ENCODE measurements around the gene TMEM247. TPM values are rescaled to one million over a fixed set of nuclear protein-coding genes. Genes with fewer than 3 reads are reported as not detected.

The TMEM247 gene
- total RNA-seq: not detected in 2 replicates

DNA sequence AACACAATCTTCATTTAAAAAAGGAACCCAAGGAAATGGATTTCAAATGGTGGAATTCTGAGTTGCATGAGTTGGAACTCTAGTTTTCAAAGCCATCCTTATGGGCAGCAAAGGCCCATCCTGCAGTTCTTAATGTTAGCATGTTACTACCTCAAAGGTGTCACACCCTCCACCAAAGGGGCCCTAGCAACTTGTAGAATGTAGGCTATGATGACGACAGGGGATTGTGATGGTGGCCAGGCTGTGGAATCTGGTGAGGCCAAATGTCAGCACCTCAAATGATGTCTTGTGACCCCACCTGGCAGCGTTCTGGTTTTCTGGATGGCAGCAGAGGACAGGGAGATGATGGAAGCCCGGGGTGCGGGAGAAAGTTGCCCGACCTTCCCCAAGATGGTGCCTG is at the start of gene TMEM247:
TMEM247 (plus strand) TSS at position 301 of the 400 bp plus-strand sequence.
- DNase-seq: no peak

DNA sequence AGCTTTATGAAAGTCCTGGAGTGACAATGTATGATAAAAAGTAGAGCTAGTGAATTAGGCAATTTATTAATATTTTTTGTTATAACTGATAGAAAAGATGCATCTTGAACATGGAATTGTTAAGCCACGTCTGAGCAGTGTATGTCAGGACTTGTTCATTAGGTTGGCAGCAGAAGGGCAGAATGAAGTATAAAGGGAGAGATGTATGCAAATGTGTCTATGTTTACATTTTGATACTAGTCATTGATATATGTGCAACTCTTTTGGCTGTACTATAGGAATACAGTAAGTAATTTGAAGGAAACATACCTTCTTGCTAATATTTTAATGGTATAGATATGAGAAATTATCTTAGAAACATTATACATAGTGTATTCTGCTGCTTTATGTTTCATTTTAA is 49.0 kb upstream of the TMEM247 start:
- DNase-seq: no peak

DNA sequence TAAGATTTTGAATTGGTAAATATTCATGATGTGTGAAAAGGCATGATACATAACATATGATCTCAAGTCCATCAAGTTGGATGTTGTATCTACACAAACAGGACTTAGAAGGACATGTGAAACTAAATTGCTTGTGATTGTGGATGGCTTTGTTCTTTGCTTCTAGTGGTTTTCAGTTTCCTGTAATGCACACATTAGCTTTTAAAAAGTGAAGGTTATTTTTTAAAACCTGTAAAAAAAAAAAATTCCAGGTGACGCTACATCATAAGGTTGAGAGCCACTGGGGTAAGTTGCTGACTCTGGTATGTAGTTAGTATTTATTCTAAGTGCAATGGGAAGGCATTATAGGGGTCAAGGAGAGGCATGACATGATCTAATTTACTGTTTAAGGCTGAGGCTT is 48.4 kb upstream of the TMEM247 start:
- no peak for DNase-seq

DNA sequence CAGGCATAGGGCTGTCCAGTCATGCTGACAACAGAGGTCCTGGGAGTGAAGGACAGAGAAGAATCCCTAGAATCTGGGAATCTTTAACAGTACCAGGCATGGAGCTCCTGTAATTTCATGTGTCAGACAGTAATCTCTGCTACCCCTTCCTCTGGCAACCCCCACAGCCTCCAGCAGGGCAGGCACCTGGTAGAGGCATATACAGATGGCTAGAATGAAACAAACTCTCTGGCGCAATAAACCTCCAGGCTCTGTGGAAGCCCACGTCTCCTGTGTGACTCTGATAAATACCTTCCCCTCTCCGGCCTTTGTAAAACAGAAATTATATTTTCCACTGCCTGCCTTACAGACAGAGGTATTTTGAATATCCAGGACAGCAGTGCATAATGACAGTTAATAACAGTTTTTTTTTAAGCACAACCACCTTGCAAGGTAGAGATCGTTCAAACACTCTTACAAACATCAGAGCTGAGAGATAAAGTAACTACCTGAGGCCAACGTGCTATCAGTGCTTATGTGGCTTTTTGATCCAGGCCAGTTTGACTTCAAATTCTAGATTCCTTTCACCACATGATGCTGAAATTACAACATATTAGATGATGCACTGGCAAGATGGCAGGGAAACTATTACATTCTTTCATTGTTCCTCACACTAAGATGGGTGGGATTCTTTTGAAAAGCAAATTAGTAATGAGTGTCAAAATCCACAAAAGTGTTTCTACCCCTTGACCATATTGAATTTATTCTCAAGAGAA is 47.7 kb upstream of the TMEM247 start:
- DNase-seq: no peak

DNA sequence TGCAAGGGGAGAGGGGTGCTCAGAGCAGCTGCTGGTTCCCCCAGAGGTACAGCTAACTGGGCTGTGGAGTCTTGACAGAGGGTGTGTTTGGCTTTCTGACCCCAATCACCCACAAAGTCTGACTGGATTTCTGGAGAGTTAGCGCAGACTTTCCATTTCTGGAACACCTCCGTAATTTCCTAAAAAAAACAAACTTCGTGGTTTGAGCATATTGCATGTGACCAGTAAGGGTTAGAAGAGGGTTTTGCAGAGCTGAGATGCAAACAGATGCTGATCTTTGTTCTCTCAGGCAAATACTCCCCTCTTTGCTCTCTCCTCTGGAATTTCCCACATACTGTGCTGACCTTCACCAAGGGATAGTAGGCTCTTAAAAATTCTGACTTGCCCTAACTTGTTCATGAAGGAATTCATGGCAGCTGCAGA is 44.5 kb upstream of the TMEM247 start:
- no peak for DNase-seq

DNA sequence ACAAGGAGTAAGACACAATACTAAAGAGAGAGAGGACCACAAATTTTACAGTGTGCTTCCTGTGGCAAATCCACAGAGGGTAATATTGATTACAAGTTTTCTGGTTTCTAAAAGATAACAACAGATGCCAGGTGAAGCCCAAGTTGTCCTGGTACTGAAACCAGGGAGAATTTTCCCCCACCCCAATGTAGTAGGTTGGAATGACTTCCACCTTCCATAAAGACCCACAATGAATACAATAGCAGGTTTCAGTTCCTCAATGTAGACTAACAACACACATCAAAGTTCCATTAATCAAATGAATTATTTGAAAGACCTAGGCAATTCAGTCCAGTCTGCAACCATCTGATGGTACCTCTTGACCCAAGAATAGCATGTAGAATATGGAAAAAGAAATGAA is 44.0 kb upstream of the TMEM247 start:
- DNase-seq: no peak

DNA sequence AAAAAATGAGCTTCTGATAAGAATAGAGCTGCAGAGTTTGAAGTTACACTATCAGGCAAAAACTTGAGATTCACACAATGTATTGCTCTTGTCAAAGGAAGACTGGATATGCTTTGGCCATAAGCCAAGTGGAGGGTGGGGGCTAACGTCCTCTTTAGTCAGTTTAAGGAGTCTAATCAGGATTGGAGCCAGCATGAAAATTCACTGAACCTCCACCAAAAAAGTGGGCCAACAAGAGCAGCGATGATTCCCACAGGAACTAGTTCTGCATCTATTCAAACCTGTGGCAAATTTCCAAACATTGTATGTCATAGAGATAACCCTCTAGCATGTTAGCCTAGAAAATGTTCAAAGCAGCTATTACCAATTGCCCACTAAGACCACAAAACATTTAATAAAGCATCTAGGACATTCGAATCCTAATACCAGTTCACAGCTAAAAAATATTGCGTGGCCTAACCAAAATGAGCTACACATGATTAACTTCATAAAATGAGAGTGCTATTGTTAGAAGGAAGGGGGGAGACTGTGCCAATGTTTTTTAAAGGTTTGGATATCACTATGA is 43.5 kb upstream of the TMEM247 start:
- no peak for DNase-seq

DNA sequence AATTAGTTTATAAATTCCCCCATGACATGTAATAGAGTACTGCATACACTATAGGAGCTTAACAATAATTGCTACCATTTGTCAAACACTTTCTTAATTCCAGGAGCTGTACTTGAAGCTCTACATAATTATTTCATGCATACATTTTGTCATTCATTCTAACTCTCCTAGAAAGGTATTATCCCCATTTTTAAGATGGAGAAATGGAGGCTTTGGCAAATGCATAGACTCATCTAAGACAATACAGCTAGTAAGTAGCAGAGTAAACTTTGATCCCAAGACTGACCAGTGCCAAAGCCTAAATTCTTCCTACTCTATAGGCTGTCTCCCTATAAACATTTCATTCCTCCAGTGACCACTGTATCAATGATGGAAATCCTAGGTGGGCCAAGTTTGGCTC is 42.6 kb upstream of the TMEM247 start:
- DNase-seq: no peak

DNA sequence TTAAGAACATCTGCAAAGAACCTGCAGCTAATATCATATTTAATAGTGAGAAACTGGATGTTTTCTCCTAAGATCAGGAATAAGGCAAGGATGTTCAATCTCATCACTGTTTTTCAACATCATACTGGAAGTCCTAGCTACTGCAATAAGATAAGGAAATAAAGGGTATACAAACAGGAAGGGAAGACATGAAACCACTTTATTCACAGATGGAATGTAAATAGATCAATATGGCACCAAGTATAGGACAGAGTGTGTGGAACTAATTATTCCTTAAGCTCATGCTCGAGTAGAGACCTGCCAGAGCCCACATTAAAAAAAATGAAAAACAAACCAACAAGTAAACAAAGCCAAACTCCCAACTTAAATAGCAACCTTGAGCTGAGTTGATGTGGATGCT is 41.3 kb upstream of the TMEM247 start:
- DNase-seq: no peak

DNA sequence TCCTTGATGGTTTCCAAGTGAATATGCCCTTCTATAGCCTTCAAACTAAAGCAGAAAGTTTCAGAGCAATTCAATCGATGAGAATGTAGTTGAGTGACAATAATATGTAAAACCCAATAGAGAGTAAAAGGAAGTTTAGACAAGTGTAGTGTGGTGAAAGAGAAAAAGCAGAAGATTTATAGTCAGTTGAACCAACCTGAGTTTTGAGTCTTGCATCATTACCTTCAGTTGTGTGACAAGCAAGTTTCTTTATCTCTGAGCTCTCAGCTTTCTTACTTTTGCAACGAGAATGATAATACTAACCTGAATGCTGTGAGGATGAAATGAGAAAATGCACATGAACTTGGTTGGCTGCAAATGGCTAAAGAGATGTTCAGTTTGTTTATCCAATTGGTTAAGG is 40.6 kb upstream of the TMEM247 start:
- DNase-seq: no peak

DNA sequence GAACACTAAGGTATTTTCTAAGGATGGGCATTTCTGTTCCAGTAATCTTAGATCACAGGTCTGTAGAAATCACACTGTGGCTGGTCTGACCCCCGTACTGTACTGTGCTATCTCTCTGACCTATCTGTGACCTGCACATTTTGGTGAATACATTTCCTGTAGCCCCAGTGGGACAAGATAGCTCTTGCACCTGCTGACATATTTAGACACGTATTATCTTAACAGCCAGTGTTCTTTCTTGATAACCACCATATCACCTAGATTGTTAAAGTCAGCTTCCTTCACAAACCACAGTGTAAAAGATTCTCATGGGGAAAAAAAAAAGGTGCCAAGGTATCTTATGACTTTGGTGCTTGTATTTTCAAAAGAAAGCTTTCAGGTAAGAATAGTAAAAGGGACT is 39.8 kb upstream of the TMEM247 start:
- no peak for DNase-seq

DNA sequence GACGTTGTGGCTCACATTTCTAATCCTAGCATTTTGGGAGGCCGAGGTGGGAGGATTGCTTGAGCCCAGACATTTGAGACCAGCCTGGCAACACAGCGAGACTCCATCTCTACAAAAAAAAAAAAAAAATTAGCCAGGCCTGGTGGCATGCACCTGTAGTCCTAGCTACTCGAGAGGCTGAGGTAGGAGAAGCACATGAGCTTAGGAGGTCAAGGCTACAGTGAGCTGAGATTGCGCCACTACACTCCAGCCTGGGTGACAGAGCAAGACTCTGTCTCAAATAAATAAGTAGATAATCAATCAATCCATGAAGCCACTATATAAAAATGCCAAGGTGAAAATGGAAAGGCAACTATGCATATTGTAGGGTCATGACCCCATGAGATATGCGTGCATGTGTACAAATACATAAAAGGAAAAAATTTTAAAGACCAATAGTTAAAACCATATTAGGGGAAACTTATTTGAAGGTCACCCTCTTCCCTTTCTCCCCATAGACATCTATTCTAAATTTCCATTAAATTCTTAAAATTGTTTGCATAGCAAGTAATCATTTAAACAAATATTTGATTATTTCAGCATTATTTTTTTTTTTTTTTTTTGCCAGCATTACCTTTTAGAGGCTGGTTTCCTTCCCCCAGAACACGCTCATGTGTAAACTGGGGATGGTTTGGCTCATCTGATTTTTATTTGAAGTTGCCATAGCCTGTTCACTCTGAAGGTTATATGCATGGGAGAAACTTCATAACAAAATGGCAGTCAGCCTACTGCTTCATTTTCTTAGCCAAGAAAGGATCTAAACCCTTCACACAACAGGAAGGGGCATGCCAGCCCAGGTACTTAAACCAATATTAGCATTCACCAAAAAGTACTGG is 37.3 kb upstream of the TMEM247 start:
- DNase-seq: no peak

DNA sequence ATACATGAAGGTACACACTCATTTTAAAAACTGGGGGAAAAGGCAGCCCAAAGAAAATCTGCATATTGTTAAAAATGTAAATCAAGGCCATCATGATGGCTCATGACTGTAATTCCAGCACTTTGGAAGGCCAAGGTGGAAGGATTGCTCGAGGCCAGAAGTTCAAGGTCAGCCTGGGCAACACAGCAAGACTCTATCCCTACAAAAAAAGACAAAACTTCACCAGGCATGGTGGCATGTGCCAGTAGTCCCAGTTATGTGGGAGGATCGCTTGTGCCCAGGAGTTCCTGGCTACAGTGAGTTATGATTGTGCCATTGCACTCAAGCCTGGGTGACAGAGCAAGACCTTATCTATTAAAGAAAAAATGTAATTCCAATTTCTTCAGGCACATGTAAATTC is 34.6 kb upstream of the TMEM247 start:
- DNase-seq: no peak

DNA sequence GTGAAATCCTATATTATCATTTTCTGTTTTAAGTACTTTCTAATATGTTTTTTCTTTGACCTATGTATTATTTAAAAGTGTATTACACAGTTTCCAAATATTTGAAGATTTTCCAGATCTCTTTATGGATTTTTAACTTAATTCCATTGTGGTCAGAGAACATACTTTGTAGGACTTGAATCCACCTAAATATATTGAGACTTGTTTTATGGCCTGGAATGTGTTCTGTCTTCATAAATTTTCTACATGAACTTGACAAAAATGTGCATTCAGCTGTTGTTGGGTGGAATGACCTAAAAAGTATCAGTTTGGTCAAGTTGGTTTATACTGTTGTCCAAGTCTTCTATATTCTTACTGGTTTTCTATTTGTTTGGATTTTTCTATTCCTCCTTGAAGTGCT is 33.8 kb upstream of the TMEM247 start:
- no peak for DNase-seq

DNA sequence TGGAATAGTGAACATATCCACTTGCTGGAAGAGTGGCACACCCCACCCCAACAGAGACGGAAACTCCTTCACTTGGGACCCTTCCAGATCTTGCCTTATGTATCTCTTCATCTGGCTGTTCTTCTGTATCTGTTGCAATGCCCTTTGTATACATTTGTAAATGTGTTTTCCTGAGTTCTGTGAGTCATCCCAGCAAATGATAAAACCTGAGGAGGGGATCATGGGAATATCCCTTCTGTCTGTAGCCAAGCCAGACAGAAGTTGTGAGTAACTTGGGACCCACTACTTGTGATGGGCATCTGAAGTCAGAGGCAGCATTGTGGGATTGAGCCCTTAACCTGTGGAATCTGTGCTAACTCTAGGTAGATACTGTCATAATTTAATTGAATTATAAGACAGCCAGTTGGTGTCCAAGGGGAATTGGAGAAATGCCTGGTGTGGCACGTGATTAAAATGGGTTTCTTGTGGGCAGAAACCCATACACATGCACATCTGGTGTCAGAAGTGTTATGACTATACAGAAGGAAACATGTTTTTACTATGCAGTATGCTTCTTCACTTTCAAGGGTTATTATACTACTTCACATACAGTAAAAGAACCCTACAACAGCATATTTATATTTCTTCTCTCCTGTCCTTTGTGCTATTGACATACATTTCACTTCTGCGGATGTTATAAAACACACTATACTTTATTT is 32.3 kb upstream of the TMEM247 start:
- DNase-seq: no peak

DNA sequence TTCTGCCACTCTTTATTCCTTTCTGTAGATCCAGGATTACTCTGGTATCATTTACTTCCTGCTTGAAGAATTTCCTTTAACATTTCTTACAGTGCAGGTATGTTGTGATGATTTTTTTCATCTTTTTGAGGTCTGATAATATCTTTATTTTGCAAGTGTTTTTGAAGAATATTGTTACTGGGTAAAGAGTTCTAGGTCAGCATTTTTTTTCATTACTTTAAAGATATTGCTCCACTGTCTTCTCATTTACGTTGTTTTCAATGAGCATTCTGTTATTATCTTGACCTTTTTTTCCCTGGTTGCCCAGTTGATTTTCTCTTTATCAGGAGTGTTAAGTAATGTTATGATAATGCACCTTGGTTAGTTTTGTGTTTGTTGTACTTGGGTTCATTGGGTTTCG is 31.7 kb upstream of the TMEM247 start:
- no peak for DNase-seq

DNA sequence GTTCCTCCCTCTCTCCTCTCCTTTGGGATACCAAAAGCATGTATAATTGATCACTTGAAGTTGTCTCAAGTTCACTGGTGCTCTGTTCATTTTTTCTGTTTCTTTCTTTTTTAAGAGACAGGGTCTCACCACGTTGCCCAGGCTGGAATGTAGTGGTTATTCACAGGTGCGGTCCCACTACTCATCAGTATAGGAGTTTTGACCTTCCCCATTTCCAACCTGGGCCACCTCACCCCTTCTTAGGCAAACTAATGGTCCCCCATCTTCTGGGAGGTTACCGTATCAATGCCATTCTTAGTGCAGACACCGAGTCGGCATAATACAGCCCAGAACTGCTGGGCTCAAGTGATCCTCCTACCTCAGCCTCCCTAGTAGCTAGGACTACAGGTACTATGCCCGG is 31.3 kb upstream of the TMEM247 start:
- no peak for DNase-seq

DNA sequence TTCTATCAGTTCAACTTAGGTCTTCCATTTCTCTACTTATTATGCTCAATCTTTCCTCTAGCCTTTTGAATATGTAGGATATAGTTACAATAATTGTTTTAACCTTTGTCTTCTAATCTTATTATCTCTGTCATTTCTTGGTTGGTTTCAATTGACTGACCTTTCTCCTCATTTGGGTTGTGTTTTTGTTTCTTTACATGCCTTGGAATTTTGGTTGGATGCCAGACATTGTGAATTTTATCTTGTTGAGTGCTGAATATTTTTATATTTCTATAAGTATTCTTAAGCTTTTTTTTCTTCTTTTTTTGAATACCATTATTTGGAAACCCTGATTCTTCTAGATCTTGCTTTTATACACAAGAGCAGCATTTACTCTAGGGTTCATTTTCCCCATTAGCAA is 30.7 kb upstream of the TMEM247 start:
- peak; percentile 45 for DNase-seq

DNA sequence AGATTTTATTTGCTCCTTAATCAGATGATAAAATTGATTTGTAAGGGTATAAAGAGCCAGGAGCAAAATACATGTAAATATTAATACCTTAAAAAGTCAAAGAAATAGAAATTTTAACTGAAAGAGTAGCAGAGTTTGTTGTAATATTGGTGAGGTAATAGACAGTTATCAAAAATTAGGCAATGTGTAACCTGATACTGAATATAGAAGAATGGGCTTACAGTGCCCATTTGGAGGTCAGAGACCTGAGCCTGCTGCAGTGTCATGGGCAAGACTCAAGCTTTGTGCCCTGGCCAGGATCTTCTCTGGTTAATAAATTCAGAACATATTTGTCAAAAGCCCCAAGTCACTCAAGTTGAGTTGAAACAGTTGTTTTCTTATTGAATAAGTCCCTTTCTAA is 29.7 kb upstream of the TMEM247 start:
- no peak for DNase-seq

DNA sequence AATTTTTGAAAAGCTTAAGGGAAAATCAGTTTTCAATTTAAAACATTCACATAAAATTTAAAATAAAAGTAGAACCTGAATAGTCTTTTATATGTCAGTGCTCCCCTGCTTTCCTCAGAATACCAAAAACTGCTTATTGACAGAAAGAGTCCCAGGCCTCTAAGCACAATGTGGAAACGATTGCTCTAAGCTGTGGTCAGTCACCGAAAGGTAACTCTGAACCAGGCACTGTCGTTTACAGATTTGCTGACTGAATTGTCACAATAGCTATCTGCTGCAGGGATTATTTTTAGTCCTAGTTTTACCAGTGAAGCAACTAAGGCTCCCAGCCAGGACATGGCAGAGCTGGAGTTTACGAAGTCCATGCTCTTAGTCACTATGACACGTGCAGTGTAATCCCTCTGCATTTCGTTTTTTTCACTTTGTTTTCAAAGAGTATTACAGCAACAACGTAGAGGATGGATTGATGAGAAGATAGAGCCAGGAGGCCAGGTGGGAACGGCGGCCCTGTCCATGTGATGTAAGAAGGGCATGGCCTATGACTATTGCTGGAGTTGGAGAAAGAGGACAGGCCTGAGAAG is 28.1 kb upstream of the TMEM247 start:
- no peak for DNase-seq

DNA sequence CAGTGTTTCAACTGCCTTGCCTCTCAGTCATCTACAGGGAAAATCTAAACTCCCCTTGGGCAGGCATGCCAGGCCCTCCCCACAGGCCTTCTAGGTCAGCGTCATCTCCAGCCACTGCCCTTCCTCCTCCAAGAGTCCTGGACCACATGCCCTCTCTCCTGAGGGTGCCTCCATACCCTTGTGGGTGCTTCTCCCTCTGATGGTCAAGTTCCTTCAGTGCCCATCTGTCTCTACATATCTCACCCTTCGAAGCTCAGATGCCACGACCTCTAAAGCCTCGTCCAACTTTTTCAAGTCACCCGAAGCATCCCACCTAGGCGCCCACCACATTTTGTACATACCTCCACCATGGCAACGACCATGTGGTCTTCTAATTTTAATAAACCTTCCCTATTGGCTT is 22.6 kb upstream of the TMEM247 start:
- DNase-seq: no peak

DNA sequence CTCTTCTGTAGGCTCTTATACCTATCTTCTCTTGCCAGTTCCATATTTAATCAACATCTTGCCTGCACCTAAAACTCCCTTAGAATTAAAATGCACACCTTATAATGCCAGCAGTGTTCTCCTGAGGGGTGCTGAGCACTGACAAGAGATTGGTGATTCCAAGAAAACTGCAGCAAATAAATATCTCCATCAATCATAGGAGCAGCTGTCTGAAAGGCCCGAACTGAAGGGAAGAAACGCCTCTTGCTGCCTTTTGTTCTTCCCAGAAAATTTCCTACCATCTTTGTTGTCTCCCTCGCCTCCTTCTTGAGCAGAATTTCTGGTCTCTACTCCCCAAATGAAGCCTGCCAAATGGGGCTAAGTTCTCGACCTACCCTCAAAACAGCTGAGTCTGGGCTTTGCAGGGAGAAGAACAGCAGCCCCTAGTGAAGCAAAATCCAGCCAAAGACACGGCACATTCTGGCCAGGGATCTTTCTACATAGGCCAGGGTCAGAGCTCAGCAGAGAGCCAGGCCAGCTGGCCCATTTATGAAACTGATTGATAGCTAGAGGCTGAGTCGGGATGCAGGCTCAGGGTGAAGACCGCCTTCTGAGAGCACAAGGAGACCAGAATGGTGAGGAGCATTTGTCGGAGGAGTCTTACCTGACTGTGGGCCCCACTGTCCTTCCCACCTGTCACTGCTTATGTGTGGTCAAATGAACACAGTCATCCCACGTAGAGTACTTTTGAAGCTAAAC is 20.4 kb upstream of the TMEM247 start:
- no peak for DNase-seq

Measured in dermis blood vessel endothelial cell (primary cell).